HuH-7 (cell line): ENCODE data around the gene HAT1.
"Not testable (repeated sequence)": the region's sequence is repeated elsewhere in the genome, so short reads cannot be mapped to it uniquely, and the experiment has no call there.

ENCODE experiments used
- DNase-seq: peaks from one replicate; pipeline ENCODE4 v3.0.0; 2011; ENCODE audit warnings: low spot score

Gene HAT1

GRCh38 chr2:171922230-171923022 is at the start of gene HAT1:
TSS of gene HAT1 (plus strand) at chr2:171922461. CDS start at chr2:171922501, 40 bp downstream.
- DNase-seq: peak; percentile 80

GRCh38 chr2:171874517-171874916 is 47.7 kb upstream of the HAT1 start:
- DNase-seq: no peak

- DNase-seq: no peak
Observed at GRCh38 chr2:171874963-171875362, 47.3 kb upstream of the HAT1 start.

GRCh38 chr2:171878481-171878993 is 43.7 kb upstream of the HAT1 start:
- peak; percentile 32 for DNase-seq

DNA sequence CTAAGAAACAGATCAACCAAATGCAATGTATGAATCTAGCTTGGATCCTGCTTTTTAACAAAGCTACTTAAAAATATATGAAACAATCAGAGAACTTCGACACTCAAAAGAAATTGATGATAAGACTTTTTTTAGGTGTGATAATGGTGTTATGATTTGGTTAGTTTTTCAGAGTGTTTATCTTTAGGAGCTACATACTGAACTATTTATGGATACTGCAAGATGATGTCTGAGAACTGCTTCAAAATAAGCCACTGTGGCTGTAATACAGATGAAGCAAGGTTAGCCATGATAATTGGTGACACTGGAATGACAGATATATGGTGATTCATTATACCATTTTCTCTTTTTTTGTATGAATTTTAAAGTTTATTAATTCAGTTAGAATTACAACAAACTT is 42.4 kb upstream of the HAT1 start:
- DNase-seq: no peak

GRCh38 chr2:171880774-171881173 is 41.5 kb upstream of the HAT1 start:
- no peak for DNase-seq

DNA sequence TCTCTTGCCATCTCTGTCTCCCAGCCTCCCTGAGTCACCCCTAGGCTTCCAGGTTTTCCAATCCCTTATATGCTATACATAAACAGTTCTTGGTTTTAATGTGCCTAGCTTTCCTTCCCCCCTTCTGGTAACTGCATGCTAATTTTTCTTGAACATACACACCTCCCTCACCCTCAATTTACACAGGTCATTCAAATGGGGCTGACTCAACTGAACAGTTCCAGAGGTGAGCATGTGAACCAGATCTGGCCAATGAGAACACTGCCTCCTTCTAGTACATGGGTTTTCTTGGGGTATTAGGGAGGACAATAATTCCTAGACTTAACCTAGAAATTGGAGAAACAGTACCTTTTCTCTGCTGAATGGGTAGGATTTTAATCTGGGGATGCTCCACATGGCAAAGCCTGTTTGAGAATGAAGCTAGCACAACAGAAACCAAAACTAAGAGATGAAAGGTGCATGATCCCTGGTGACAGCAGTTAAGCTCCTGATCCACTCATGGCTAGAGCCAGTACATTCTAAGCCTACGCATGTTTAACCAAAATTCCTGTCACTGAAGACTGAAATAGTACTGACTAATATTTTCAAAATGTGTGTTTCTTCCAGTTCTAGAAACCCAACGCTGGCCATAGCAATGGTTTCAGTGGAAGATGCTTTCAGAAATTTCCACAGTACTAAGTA is 40.0 kb upstream of the HAT1 start:
- no peak for DNase-seq

- no peak for DNase-seq
Observed at GRCh38 chr2:171883275-171883893, 38.9 kb upstream of the HAT1 start.

- no peak for DNase-seq
Observed at GRCh38 chr2:171889333-171889732, 32.9 kb upstream of the HAT1 start.

DNA sequence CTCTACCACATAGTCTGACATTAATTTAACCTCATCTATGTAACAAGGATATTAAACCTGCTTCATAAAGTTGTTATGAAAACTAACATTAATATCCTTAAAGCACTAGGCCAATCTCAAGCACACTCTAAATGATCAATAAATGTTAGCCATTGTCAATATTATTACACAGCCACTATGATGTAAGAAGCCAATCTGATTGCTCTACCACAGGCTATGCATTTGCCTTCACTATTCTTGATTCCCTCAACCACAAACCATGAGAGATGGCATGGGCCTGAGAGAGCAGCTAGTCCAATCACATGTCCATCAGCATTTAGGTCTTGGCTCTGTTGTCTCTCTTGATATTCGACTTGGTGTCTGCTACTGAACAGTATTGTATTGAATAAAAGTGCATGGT is 32.5 kb upstream of the HAT1 start:
- no peak for DNase-seq

- peak; percentile 66 for DNase-seq
Observed at GRCh38 chr2:171893196-171893823, 29.0 kb upstream of the HAT1 start.

DNA sequence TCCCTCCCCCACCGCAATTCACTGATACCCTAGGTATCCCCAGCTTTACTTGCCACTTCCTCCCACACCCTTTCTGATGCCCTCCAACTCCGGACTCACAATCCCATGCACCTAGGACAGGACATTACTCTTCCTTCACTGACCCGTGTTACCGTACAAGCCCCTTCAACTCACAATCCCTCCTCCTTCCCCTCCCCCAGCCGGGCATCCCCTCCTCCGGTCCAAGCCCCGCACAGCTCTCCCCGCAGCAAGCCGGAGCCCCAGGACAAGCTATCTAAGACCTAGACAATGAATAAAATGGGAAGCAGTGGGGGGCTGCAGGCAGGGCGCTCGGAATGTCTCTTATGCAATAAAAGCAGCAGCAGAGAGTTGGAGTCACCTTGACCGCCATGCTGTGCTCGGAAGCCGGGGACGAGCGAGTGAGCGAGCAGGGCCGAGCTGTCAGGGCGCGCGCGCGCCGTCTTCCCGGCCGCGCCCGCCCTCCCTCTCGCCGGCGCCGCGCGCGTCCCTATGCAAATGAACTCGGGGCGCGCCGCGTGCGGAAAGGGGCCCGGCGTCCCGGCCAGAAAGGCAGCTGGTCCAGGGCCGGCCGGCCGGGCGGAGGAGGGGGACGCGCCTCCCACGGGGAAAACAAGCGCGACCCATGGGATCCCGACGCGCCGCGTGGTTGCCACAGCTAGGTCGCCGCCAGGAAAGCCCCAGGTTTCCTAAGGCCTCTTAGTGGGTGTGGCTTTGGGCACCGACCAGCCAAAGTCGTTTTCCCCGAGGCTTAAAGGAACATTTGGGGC is 28.2 kb upstream of the HAT1 start, which contains the start of gene SLC25A12:
Gene SLC25A12 (minus strand): TSS at position 421 of the 788 bp plus-strand sequence. CDS start 30 bp downstream, at position 391.
- peak; percentile 88 for DNase-seq

DNA sequence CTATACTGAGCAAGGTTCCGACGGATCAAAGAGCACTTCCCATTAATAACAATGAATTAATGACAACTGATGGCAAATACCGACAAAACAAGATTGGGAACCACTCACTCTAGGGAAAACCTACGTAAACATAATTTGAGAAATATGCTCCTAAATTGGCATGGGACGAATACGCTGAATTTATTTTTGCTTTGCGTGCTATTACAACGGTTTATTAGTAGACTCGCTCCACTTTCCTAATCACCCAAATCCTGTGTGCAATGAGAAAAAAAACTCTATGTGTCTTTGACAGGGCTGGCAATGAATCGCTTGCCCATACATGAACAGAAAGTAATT is 27.7 kb upstream of the HAT1 start:
- DNase-seq: no peak

GRCh38 chr2:171895786-171896185 is 26.5 kb upstream of the HAT1 start:
- DNase-seq: no peak

- not testable (repeated sequence) for DNase-seq
Observed at GRCh38 chr2:171899623-171900282, 22.5 kb upstream of the HAT1 start.

DNA sequence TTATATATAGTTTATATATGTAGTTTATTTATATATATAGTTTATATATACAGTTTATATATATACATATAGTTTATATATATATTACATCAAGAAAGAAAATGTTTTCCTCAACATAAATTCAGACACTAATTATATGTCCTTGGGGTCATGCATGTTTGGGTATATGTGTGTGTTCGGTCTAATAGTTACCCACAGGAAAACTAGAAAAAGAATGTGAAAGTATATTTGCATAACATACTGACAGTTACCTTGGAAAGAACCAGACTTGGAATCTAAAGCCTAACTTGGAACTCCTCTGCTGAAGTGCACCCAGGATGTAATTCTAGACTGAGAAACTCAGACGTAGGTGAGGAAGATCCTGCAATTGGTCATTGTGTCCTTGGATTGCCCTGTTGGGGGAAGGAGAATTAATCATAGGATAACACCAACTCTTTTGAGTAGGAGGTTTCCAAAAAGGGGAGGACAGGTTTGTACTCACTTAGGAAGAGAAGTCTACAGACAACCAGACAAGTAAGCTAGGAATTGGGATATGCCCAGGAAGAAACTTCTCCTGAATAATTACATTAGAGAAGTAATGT is 19.3 kb upstream of the HAT1 start:
- DNase-seq: no peak

DNA sequence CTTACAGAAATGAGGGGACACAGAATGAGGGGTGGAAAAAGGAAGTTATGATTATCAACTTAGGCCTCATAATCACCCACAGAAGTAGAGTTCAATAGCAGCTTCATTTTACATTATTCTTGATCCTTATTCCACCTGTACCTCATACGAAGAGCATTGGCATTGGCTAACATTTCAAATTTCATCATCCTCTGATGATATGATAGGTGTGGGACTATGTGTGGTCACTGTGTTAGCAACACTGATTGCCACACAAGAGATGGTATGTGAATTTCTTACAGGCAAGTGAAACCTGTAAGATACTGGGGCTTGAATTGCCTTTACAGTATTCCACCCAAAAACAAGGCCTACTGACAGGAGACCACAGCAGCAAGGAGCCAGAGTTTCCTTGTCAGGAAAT is 14.0 kb upstream of the HAT1 start:
- no peak for DNase-seq

- no peak for DNase-seq
Observed at GRCh38 chr2:171909266-171909665, 13.0 kb upstream of the HAT1 start.

- no peak for DNase-seq
Observed at GRCh38 chr2:171910494-171910893, 11.8 kb upstream of the HAT1 start.

DNA sequence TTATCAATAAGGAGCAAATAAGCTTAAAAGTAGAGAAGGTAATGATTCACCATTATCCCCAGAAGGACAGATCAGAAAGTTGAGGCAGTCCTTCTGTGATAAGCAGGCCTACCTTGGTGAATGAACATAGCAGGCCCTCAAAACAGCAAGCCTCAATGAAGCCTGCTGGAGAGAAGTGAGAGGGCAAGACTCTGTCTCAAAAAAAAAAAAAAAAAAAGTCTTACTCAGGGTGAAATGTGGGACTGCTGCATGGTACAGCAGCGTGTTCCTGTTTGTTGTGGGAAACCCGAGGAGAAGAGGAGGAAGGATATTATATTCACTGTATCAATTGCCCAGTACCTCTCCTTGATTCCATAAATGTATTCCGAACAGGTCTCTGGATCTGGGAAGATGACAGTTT is 8.7 kb upstream of the HAT1 start:
- DNase-seq: no peak

GRCh38 chr2:171919453-171919852 is 2.8 kb upstream of the HAT1 start:
- DNase-seq: no peak
